Amygdala (tissue), 56 donors: ENCODE results near the gene FAM171A2.
"Not testable (repeated sequence)": the region's sequence is repeated elsewhere in the genome, so short reads cannot be mapped to it uniquely, and the experiment has no call there.

ENCODE experiments used
- DNase-seq, 56 donors: peaks; one replicate each; lab custom pipeline; 2025; lab: John Stamatoyannopoulos, UW

The FAM171A2 gene

DNA sequence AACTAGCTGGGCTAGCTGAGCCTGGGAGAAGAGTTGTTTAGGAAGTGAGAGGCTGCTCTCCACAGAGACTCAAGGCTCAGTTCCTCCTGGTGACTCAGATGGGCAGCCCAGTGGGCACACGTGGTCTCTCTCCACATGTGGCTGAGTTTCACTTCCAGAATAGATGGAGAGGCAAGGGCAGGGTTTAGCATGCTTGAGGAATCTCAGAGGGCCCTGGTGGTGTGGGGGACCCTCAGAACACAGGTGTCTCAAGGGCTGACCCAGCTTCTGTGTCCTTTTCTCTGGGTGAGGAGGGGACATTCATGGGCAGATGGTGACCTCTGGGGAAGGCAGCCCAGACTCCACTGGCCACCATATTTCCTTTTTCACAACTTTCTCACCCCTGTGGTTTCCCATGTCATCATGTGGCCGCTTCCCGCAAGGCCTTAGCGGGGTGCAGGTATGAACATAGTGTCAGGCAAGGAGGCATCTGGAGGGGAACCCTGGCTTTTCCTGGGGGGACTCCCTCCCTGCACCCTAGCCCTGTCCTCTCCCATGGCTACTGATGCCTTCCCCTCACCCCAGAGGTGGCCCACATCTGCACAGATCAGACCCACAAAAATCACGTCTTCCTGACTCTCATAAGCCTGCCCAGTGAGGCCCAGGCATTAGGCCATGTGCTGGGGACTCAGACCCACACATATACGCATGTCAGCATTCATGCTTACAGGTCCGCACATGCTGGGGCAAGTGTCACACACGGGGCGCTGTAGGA is 15.2 kb downstream of the FAM171A2 start:
- peak in 21 of 56 donors; percentile 11 to 60 (median 31) for DNase-seq

DNA sequence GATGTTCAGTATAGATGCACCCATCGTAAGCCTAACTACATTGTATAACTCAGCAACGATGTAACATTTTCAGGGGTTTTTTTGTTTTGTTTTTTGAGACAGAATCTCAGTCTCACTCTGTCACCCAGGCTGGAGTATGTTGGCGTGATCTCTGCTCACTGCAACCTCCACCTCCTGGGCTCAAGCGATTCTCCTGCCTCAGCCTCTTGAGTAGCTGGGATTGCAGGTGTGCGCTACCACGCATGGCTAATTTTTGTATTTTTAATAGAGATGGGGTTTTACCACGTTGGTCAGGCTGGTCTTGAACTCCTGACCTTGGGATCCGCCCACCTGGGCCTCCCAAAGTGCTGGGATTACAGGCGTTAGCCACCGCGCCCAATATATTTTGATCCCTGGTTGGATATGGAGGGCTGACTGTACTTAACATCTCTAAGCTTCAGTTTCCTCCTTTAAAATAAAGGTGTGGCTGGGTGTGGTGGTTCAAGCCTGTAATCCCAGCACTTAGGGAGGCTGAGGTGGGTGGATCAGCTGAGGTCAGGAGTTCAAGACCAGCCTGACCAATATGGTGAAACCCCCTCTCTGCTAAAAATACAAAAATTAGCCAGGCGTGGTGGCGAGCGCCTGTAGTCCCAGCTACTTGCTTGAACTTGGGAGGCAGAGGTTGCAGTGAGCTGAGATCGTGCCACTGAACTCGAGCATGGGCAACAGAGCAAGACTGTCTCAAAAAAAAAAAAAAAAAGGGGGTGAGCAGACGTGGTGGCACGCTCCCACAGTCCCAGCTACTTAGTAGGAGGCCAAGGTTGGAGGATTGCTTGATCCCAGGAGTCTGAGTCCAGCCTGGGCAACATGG is 16.2 kb downstream of the FAM171A2 start:
- DNase-seq, result not testable (repeated sequence)

- no peak for DNase-seq
These were observed 17.4 kb downstream of the FAM171A2 start for GRCh38 chr17:44346064-44346844.

- peak in 46 of 56 donors; percentile 21 to 72 (median 50) for DNase-seq
These were observed 18.1 kb downstream of the FAM171A2 start for GRCh38 chr17:44345454-44346026.

- peak; percentile 26 to 99 (median 95) for DNase-seq
These were observed 18.7 kb downstream of the FAM171A2 start, which contains the start of gene GRN for GRCh38 chr17:44344939-44345453. Gene GRN (plus strand): TSS chr17:44345302. CDS start chr17:44349165, 3,863 bp downstream.

GRCh38 chr17:44343510-44344209 is 20.0 kb downstream of the FAM171A2 start:
- no peak for DNase-seq

- not testable (repeated sequence) for DNase-seq
These were observed 23.1 kb downstream of the FAM171A2 start for GRCh38 chr17:44340553-44340952.

- DNase-seq, result no peak
These were observed 25.0 kb downstream of the FAM171A2 start for GRCh38 chr17:44338702-44339101.

GRCh38 chr17:44335968-44336367 is 27.7 kb downstream of the FAM171A2 start:
- no peak for DNase-seq

- DNase-seq, result no peak
These were observed 28.1 kb downstream of the FAM171A2 start for GRCh38 chr17:44335564-44335963.

- DNase-seq, result no peak
These were observed 28.9 kb downstream of the FAM171A2 start for GRCh38 chr17:44334727-44335126.

- no peak for DNase-seq
These were observed 29.3 kb downstream of the FAM171A2 start for GRCh38 chr17:44334315-44334714.

DNA sequence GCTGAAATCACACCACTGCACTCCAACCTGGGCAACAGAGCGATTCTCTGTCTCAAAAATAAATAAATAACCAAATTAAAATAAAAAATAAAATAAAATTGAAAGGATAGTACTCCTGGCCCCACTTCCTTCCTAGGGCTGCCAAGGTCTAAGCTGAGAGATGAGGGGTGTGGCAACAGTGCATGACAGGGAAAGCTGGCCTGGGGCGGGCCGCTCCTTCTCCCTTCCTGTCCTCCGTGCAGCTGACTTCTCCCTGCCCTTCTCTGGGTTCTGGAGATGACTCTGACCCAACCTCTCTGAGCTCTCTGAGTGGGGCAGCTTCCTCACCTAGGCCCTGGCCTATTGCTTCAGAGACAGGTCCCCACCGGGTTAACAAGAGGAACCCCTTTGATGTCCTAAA is 30.3 kb downstream of the FAM171A2 start:
- no peak for DNase-seq

GRCh38 chr17:44331249-44331760 is 32.3 kb downstream of the FAM171A2 start:
- DNase-seq, result peak in 37 of 56 donors; percentile 10 to 86 (median 39)

DNA sequence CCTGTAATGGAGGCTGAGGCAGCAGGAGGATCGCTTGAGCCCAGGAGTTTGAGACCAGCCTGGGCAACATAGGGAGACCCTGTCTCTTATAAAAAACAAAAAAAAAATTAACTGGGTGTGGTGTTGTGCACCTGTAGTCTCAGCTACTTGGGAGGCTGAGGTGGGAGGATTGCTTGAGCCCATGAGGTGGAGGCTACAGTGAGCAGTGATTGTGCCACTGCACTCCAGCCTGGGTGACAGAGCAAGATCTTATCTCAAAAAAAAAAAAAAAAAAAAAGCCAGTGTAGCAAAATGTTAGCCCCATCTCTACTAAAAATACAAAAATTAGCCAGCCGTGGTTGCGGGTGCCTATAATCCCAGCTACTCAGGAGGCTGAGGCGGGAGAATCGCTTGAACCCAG is 33.4 kb downstream of the FAM171A2 start:
- DNase-seq, result not testable (repeated sequence)

GRCh38 chr17:44329516-44329915 is 34.1 kb downstream of the FAM171A2 start:
- DNase-seq, result not testable (repeated sequence)

DNA sequence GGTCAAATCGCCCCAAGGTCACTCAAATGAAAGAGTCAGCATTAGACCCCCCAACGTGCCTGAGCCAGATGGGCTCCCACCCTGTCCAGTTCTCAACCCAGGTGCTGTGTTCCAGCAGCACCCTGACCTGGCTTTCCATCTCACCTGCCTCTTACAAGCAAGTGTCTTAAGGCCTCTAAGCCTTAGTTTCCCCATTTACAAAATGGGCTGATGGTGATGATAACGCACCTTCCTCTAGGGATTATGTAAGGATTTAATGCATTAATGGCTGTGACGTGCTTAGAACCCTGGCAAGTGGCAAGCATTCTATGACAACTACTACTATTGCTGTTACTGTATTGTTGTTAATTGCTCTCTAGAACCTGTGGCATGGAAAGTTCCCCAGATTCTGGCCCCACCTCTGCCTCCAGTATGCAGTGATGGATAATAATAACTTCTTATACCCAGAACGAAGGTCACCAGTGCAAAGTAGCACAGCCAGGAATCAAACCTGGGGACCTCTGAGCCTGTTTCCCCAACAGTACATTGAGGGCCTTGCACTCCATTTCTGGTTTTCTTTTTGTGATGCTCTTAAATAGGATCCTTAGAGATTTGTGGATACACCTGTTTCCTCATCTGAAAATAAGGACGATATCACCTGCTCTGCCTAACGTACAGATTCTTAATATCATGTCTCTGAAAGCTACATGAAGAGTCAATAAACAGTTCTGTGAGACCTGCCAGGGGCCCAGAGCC is 35.8 kb downstream of the FAM171A2 start:
- DNase-seq, result no peak

GRCh38 chr17:44326861-44327444 is 36.7 kb downstream of the FAM171A2 start:
- DNase-seq, result peak; percentile 37 to 99 (median 96)
